Large intestine (tissue), 3 donors: ENCODE data around the gene RHD. TPM values are rescaled to one million over a fixed set of nuclear protein-coding genes. Genes with fewer than 3 reads are reported as not detected.
"Not testable (repeated sequence)": the region's sequence is repeated elsewhere in the genome, so short reads cannot be mapped to it uniquely, and the experiment has no call there.

Experiments used
- DNase-seq, 2 donors: peaks; one replicate each; pipeline versions ENCODE4 v3.0.0 to v3.0.0-alpha.2; 2013
- H3K27ac ChIP-seq: one replicate; pipeline ENCODE4 v1.5.1; 2013; ENCODE audit warnings: low read length
- H3K27me3 ChIP-seq: 2 replicates; pipeline ENCODE4 v1.6.1; 2013; ENCODE audit warnings: low read length; ENCODE audit not compliant: control insufficient read depth, insufficient read depth
- H3K36me3 ChIP-seq: 2 replicates; pipeline ENCODE4 v1.6.1; 2013; ENCODE audit warnings: low read length; ENCODE audit not compliant: control insufficient read depth, insufficient read depth
- H3K4me1 ChIP-seq: one replicate; pipeline ENCODE4 v1.6.1; 2013; ENCODE audit warnings: low read length; ENCODE audit not compliant: control insufficient read depth, insufficient read depth
- H3K4me3 ChIP-seq: one replicate; pipeline ENCODE4 v1.5.1; 2013; ENCODE audit warnings: low read length
- H3K9me3 ChIP-seq: one replicate; pipeline ENCODE4 v1.6.1; 2013; ENCODE audit warnings: mild to moderate bottlenecking, low read depth, low read length, moderate library complexity; ENCODE audit not compliant: control insufficient read depth
- WGBS: methylation state at CpG from one replicate; pipeline ENCODE4 v1.1.5; 2013; ENCODE audit warnings: low lambda C conversion rate; ENCODE audit not compliant: insufficient coverage; 5-methylcytosine and 5-hydroxymethylcytosine counted together
- polyA plus RNA-seq: library from polyadenylated mRNA; unstranded; fragments of 120-200 nt; gene quantifications from one replicate; pipeline ENCODE4 v1.2.1, GENCODE V29; 2013

The RHD gene
- polyA plus RNA-seq, 1 donor: 1.5 TPM

DNA sequence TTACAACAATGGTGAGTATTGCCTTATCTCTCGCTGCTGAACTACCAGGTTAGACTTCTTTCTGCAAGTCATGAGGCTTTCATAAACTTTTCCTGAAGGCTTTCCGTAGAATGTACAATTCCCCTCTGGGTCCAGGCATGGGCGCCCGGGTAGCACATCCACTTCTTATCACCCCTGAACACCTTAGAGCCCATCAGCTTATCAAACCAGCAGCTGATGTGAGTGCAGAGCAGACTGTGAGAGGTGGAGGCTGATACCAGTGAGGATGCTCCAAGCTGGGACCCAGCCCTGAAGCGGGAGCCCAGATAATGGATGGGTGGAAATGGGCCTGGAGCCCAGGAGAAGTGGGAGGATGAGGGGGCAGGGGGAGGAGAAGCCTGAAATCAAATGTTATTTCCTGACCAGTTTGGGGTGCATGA lies 7.4 kb downstream of the RHD start:
- H3K9me3 ChIP-seq, H3K27ac ChIP-seq, H3K4me3 ChIP-seq, H3K4me1 ChIP-seq, DNase-seq, H3K36me3 ChIP-seq, H3K27me3 ChIP-seq: not testable (repeated sequence)
- no CpG with 5 or more reads among the region's 5 CpGs for WGBS

DNA sequence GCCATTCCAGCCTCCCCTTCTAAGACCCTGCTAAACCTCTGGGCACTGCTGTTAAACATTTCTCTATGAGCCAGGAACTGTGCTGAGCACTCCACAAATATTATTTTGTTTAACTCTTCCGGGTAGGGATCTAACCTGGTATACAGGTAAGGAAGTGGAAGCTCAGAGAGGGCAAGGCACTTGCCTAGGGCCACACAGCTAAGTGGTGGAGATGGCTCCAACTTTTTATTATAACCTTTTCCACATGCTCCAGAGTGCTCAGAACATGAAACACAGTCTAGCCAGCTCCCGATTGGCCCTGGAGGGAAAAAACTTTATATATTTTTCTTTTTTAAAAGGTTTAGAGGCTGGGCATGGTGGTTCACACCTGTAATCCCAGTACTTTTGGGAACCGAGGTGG lies 13.6 kb downstream of the RHD start:
- H3K9me3 ChIP-seq, H3K4me1 ChIP-seq, H3K36me3 ChIP-seq, H3K27me3 ChIP-seq, DNase-seq, H3K27ac ChIP-seq, H3K4me3 ChIP-seq: not testable (repeated sequence)
- 100% methylated on average over 1 of the region's 3 CpGs for WGBS

DNA sequence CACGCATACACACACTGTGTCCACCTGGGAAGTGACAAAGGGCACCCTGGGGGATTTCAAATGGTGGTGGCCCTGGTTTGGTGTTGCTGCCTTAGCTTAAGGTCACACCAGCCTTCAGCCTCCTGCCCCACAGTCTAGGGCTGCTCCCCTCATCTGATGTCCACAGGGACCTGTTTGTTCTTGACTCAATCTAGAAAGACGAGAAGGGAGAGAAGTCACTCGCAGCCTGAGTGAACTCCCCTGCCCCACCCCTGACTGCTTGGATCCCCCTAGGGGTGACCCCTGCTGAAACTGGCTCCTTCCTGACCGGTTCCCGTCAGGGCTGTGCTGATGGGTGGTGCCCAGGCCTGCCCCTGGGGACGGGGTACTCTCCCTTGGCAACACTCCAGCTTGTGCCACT lies 14.9 kb downstream of the RHD start:
- no CpG with 5 or more reads among the region's 6 CpGs for whole genome bisulfite sequencing
- H3K36me3 ChIP-seq, H3K27ac ChIP-seq, H3K4me3 ChIP-seq, H3K4me1 ChIP-seq, H3K9me3 ChIP-seq, DNase-seq, H3K27me3 ChIP-seq: not testable (repeated sequence)

DNA sequence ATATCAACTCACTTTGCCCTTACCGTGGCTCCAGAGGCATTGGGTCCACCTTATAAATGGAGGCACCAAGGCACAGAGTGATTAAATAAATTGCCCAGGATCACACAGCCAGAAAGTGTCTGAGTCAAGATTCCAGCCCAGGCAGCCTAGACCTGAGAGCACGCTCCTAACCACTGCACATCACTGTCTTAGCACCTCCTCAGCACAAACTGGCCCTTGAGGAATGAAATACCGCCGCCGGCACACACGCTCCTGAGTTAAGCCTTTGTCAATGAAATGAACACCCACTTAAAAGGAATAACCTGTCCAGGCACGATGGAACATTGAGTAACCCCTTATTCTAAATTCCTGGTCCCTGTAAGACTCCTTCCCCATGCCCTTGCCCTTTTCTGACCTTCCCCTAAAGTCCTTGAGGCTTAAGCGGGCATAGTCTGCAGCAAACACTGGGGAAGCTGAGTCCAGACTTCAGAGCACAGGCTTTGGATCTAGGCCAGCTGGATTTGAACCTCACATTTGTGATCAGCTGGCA lies 16.3 kb downstream of the RHD start:
- not testable (repeated sequence) for H3K27me3 ChIP-seq, H3K27ac ChIP-seq, H3K4me3 ChIP-seq, H3K36me3 ChIP-seq, H3K4me1 ChIP-seq, H3K9me3 ChIP-seq, DNase-seq
- no CpG with 5 or more reads among the region's 8 CpGs for WGBS

DNA sequence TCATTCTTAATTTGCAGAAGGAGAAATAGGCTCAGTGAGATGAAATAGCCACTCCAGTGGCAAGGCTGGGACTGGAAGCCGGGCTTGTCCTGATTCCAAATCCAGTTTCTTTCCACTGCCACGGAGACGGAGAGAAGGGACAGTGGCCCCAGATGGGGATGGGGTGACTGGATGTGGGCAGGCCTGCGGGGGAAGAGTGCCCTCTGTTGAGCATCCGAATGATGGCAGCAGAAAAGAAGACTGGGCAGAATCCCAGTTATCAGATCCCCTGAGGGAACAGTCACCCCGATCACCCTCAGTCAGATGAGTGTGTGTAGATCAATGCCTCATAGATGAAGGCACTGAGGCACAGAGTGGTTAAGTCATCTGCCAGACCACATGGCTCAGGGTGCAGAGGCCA lies 17.7 kb downstream of the RHD start:
- not testable (repeated sequence) for H3K27ac ChIP-seq, H3K9me3 ChIP-seq, H3K4me1 ChIP-seq, H3K4me3 ChIP-seq, H3K36me3 ChIP-seq, DNase-seq, H3K27me3 ChIP-seq
- no CpG with 5 or more reads among the region's 6 CpGs for WGBS

DNA sequence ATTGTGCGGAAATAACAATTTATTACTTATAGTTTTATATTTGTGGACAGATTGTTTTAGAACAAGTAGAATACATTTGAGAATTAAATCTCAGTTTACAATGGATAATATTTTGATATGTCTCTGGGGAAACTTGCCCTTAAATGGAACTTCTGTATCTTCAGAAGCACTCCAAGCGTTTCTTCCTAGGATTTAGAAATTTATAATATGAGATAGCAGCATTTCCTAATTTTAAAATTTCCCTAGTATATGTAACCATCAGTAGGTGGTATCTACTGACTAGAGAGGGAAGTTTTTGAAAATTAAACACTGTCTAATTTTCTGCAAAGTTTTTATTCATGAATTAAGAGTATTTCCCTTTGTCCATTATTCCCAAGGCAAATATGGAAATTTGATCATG lies 21.1 kb downstream of the RHD start:
- H3K4me3 ChIP-seq, DNase-seq, H3K27me3 ChIP-seq, H3K4me1 ChIP-seq, H3K27ac ChIP-seq, H3K36me3 ChIP-seq, H3K9me3 ChIP-seq: not testable (repeated sequence)
- 100% methylated on average over 1 of the region's 2 CpGs for WGBS

DNA sequence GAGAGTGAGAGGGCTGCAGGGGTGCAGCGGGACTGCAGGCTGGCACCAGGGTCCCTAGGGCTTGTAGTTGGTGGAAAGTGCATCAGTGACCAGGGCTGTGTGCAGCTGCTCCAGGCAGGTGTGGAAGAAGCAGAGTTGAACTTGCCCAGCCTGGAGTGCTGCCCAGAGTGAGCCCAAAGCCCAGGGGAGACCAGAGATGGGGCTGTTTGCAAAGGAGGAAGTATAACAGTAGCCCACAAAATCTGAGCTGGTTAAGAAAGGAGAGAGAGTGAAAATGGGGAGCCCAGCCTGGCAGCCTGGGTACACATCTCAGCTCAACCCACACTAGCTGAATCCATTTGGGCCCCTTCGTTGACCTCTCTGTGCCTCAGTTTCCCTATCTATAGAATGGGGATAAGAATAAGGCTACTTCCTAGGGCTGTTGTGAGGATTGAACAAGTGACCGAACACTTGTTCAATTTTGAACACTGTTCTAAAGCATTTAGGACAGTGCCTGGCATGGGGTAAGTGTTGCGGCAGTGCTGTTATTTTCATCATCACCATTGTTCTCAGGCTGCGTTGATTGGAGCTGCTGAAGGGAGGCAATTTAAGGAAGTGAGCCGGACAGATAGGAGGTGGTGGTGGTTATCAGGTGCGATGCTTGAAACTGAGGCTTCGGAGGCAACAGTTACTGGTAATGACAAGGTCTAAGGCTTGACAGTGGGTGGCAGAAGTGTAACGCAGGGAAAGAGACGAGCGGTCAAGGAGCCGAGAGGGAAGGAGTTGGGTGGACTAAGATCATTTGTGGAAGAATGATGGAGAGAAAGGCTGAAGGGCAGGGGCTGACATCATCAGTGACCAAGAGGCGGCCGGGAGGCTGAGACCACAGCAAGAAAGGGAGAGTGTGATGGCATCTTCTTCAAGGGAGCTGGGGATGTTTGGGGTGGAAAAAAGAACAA lies 22.8 kb downstream of the RHD start:
- WGBS: 62% methylated on average over 2 of the region's 14 CpGs
- not testable (repeated sequence) for H3K36me3 ChIP-seq, H3K4me3 ChIP-seq, H3K27ac ChIP-seq, H3K9me3 ChIP-seq, H3K27me3 ChIP-seq, H3K4me1 ChIP-seq, DNase-seq

DNA sequence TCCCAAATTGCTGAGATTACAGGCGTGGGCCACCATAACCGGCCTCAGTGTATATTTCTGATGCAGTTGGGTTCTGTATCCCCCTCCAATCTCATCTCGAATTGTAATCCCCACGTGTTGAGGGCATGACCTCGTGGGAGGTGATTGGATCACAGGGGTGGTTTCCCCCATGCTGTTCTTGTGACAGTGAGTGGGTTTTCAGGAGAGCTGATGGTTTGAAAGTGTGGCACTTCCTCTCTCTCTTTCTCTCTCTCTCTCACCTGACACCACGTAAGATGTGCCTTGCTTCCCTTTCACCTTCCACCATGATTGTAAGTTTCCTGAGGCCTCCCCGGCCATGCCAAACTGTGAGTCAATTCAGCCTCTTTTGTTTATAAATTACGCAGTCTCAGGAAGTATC lies 24.2 kb downstream of the RHD start:
- H3K4me3 ChIP-seq, H3K4me1 ChIP-seq, H3K36me3 ChIP-seq, H3K9me3 ChIP-seq, DNase-seq, H3K27ac ChIP-seq, H3K27me3 ChIP-seq: not testable (repeated sequence)
- WGBS: no CpG with 5 or more reads among the region's 8 CpGs

DNA sequence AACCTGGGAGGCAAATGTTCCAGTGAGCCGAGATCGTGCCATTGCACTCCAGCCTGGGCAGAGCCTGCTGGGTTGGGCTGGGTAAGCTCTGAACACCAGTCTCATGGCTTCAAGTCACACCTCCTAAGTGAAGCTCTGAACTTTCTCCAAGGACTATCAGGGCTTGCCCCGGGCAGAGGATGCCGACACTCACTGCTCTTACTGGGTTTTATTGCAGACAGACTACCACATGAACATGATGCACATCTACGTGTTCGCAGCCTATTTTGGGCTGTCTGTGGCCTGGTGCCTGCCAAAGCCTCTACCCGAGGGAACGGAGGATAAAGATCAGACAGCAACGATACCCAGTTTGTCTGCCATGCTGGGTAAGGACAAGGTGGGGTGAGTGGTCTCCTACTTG lies 28.4 kb downstream of the RHD start:
- H3K27ac ChIP-seq, DNase-seq, H3K4me3 ChIP-seq, H3K27me3 ChIP-seq, H3K9me3 ChIP-seq, H3K36me3 ChIP-seq, H3K4me1 ChIP-seq: not testable (repeated sequence)
- whole genome bisulfite sequencing: no CpG with 5 or more reads among the region's 9 CpGs

DNA sequence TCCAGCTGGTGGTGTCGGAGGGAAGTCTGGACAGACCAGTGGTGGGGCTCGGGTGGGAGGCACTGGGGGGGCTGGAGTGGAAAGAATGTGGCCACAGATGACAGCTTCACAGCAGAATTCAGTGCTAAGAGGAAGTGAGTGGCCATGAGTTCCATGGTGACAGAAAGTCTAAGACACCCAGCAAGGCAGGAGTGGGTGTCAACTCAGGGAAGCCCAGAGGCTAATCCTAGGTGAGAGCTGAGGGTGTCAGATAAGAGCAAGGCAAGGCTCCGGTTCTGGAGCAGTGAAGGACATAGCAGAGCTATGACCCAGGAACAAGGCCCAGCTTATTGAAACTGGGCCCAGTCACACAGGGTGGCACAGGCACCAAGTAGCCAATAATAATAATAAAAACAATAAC lies 30.0 kb downstream of the RHD start:
- H3K4me3 ChIP-seq, H3K36me3 ChIP-seq, DNase-seq, H3K9me3 ChIP-seq, H3K4me1 ChIP-seq, H3K27ac ChIP-seq, H3K27me3 ChIP-seq: not testable (repeated sequence)
- no CpG with 5 or more reads among the region's 3 CpGs for whole genome bisulfite sequencing

DNA sequence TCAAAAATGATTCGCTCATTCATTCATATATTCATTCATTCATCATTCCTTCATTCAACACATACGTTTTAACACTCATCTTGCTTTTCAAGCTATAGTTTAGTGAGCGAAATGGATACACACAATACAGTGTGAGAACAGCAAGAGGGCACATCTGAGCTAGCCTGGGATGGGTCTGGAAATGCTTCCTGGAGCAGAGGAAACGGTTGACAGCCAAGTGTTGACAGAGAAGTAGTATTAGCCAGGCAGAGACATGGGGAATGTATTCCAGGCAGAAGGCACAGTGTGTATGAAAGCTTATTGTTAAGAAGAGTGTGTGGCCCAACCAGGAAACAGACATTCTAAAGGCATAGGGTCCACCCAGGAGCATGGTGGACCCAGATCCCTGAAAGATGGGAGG lies 32.6 kb downstream of the RHD start:
- 96% methylated on average over 3 of the region's 4 CpGs for WGBS
- H3K4me3 ChIP-seq, DNase-seq, H3K9me3 ChIP-seq, H3K36me3 ChIP-seq, H3K27ac ChIP-seq, H3K27me3 ChIP-seq, H3K4me1 ChIP-seq: not testable (repeated sequence)
